ENCODE data around the gene IL5. TPM values are rescaled to one million over a fixed set of nuclear protein-coding genes. Genes with fewer than 3 reads are reported as not detected.

The IL5 gene
- not detected in 2 replicates for total RNA-seq

DNA sequence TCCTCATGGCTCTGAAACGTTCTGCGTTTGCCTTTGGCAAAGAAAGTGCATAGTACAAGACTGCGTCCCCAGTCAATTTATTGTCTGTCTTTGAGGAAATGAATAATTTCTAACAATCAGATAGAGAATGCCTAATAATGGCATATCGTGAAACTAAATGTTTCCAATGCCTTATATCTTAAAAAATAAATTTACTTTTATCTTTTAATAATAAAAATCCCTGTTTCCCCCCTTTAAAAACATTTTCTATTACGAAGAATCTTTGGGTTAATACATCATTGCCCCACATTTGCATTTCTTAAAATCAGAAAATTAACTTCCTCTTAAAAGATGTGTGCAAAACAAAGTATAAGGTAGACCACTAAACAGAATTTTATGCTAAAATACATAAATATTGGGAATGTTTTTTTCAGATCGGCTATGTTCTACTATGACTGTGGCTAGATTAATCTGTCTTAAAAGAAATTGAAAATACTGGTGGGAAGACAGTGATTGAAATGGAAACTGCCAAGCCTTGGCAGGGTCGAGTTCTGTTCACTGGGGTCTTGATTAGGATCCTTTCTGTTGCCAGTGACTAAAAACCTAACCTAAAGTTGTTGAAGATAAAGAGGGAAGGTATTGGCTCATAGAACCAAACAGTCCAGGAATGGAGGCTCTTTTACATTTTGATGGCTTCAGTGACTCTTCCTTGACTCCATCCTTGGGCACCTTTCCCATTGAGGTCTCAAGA is at the start of gene IL5:
Gene IL5, minus strand, starts transcription at position 51 of the 730 bp plus-strand sequence. Its CDS starts 44 bp downstream, at position 7.

DNA sequence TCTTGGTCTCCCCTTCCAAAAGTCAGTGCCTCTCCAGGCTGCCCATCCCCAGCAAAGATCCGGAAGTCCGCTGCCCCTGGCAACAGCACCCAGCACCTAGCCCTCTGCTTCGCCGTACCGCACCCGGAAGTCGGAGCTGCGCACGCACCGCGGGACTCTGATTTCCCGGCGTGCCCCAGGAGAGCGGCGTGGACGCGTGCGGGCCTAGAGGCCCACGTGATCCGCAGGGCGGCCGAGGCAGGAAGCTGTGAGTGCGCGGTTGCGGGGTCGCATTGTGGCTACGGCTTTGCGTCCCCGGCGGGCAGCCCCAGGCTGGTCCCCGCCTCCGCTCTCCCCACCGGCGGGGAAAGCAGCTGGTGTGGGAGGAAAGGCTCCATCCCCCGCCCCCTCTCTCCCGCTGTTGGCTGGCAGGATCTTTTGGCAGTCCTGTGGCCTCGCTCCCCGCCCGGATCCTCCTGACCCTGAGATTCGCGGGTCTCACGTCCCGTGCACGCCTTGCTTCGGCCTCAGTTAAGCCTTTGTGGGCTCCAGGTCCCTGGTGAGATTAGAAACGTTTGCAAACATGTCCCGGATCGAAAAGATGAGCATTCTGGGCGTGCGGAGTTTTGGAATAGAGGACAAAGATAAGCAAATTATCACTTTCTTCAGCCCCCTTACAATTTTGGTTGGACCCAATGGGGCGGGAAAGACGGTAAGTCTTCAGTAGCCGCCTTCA is 13.6 kb upstream of the IL5 start, which contains the start of gene RAD50:
Gene RAD50, plus strand, starts transcription at position 215 of the 715 bp plus-strand sequence. Its CDS starts 348 bp downstream, at position 563.

Other genes starting within 250 kb of the IL5 start
- 4.4 and 5.1 TPM in 2 replicates for gene SLC22A4, start 249.1 kb downstream of the IL5 start, total RNA-seq
- 3.1 and 5.1 TPM in 2 replicates for gene SLC22A5, start 173.8 kb downstream of the IL5 start, total RNA-seq
- gene IRF1, start 52.7 kb downstream of the IL5 start, total RNA-seq, result 11.0 and 15.6 TPM in 2 replicates
- gene RAD50, start 13.5 kb upstream of the IL5 start, total RNA-seq, result 30.5 and 36.0 TPM in 2 replicates
- under 0.01 TPM in 1 of 2 replicates, not detected in the other for gene IL13, start 114.7 kb upstream of the IL5 start, total RNA-seq
- not detected in 2 replicates for gene IL4, start 130.5 kb upstream of the IL5 start, total RNA-seq
- gene KIF3A, start 194.0 kb upstream of the IL5 start, total RNA-seq, result 3.7 and 5.9 TPM in 2 replicates
- not detected in 2 replicates for gene CCNI2, start 203.9 kb upstream of the IL5 start, total RNA-seq
- gene SEPTIN8, start 233.7 kb upstream of the IL5 start, total RNA-seq, result 23.9 and 33.2 TPM in 2 replicates

Measured in subcutaneous preadipocyte (primary cell).